ENCODE measurements around the gene SLC18A3.

Gene SLC18A3

GRCh38 chr10:49652421-49653272, 42.5 kb downstream of the SLC18A3 start:
- DNase-seq: no peak

- DNase-seq: no peak
Observed at GRCh38 chr10:49653273-49653929, 43.3 kb downstream of the SLC18A3 start.

GRCh38 chr10:49654036-49654693, 44.1 kb downstream of the SLC18A3 start:
- DNase-seq: no peak

- DNase-seq: no peak
Observed at GRCh38 chr10:49655099-49655498, 45.0 kb downstream of the SLC18A3 start.

GRCh38 chr10:49656845-49657493, 46.9 kb downstream of the SLC18A3 start:
- DNase-seq: no peak

GRCh38 chr10:49657606-49658005, 47.5 kb downstream of the SLC18A3 start:
- no peak for DNase-seq

GRCh38 chr10:49661140-49661856, 51.2 kb downstream of the SLC18A3 start:
- no peak for DNase-seq
